Endodermal cell (in vitro differentiated cells): Measurements from ENCODE around the gene NRP1. TPM values are rescaled to one million over a fixed set of nuclear protein-coding genes. Genes with fewer than 3 reads are reported as not detected.

ENCODE experiments used
- DNase-seq: peaks from one replicate; pipeline ENCODE4 v3.0.0-alpha.2; 2017
- H3K27ac ChIP-seq: 2 replicates; pipeline ENCODE4 v1.5.1; 2013; ENCODE audit warnings: mild to moderate bottlenecking, low read depth, low read length, moderate library complexity
- H3K27me3 ChIP-seq: 2 replicates; pipeline ENCODE4 v1.6.1; 2013; ENCODE audit warnings: mild to moderate bottlenecking, low read length, moderate library complexity; ENCODE audit not compliant: insufficient read depth, control insufficient read depth, poor library complexity, severe bottlenecking
- H3K36me3 ChIP-seq: 2 replicates; pipeline ENCODE4 v1.7.0; 2013; ENCODE audit warnings: mild to moderate bottlenecking, low read length, moderate library complexity; ENCODE audit not compliant: control insufficient read depth, insufficient read depth
- H3K4me1 ChIP-seq: one replicate; pipeline ENCODE4 v1.7.0; 2013; ENCODE audit warnings: low read length; ENCODE audit not compliant: control insufficient read depth, insufficient read depth
- H3K4me3 ChIP-seq: 2 replicates; pipeline ENCODE4 v1.5.1; 2013; ENCODE audit warnings: mild to moderate bottlenecking, low read length, moderate library complexity
- H3K9ac ChIP-seq: 2 replicates; pipeline ENCODE4 v1.6.1; 2013; ENCODE audit warnings: mild to moderate bottlenecking, low read length, moderate library complexity; ENCODE audit not compliant: poor library complexity, severe bottlenecking; ENCODE audit errors: extremely low read depth
- H3K9me3 ChIP-seq: 2 replicates; pipeline ENCODE4 v1.6.1; 2013; ENCODE audit warnings: mild to moderate bottlenecking, low read length, moderate library complexity; ENCODE audit not compliant: control insufficient read depth
- H3K27ac Mint-ChIP-seq: 2 replicates; pipeline ENCODE4 v1.8.0; 2020; ENCODE audit warnings: mixed read lengths
- H3K27me3 Mint-ChIP-seq: 2 replicates; pipeline ENCODE4 v1.8.0; 2021; ENCODE audit warnings: mild to moderate bottlenecking, mixed read lengths; ENCODE audit not compliant: insufficient read depth
- H3K36me3 Mint-ChIP-seq: 2 replicates; pipeline ENCODE4 v1.8.0; 2020; ENCODE audit warnings: low read depth, mixed read lengths
- H3K4me1 Mint-ChIP-seq: 2 replicates; pipeline ENCODE4 v1.8.0; 2020; ENCODE audit warnings: mixed read lengths
- H3K4me3 Mint-ChIP-seq: 2 replicates; pipeline ENCODE4 v1.8.0; 2020; ENCODE audit warnings: mild to moderate bottlenecking, moderate library complexity, mixed read lengths
- H3K9me3 Mint-ChIP-seq: 2 replicates; pipeline ENCODE4 v1.8.0; 2020; ENCODE audit warnings: mild to moderate bottlenecking, mixed read lengths
- WGBS, 2 experiments: methylation state at CpG; one replicate each; pipeline versions ENCODE4 v1.1.5 to v1.1.7; 2013; ENCODE audit warnings: missing lambda C conversion rate in 2 of 2, mixed read lengths in 1 of 2; ENCODE audit not compliant: insufficient coverage in 1 of 2, insufficient read length in 1 of 2; 5-methylcytosine and 5-hydroxymethylcytosine counted together
- total RNA-seq, 2 donors: library from RNA; stranded (reverse); fragmentation: NEBNext Ultra II Directional in 1 of 2; extraction: Animal tissue kit (Norgen Biotek cat#: 25700) in 1 of 2; gene quantifications; 2 replicates in 1 of 2; 3 replicates in 1 of 2; pipeline ENCODE4 v1.2.1, GENCODE V29; 2021
- TF ChIP-seq, protein P1 (sequence below): fragments of 200-600 bp; sonication (generic); conservative IDR thresholded peaks from 2 replicates; pipeline ENCODE4 v1.5.0; 2021; ENCODE audit warnings: antibody characterized with exemption, mild to moderate bottlenecking

The NRP1 gene
- total RNA-seq, 2 donors from 2014 or later = 20.7 to 30.6 TPM

DNA sequence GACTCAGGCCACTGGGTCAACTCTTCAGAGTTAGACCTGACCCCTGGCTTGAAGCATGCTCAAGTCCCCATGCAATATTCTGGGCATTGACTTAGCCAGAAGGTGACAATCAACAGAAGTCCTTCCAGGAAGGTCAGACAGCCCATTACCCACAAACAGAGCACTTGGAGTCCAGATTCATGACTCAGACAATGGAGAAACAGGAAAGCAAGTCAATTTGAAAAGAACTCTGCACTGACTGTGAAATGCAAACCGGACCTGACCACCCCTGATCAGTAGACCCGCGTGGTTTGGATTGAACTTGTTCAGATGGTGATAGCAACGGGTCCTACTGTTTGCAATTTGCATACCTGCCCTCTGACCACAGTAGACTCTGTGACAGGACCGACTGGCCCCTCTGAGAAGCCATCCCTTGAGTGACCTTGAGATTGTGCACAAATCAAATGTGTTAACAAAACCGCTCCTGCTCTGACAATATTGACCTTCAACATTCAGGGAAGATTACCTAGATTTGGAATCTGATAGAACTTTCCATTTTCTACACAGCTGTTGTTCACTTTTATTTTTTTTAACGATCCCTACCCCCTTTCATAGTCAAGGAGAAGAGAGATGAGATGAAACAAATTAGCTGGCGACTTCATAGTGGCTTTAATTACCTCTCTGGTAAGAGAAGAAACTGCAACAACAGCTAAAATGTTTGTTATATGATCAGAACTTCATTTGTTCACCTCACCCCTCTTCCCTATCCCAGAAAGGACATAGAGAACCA lies 138.7 kb downstream of the NRP1 start:
- Mint-ChIP-seq H3K4me1 (peaks cover 32% of the 10 kb centered on the region), H3K36me3 (peaks cover 4% of the 10 kb centered on the region), H3K27me3 (peaks cover 2% of the 10 kb centered on the region), H3K9me3 (no peaks in the 10 kb centered on the region), H3K4me3 (no peak overlapping the region), H3K27ac (no peak overlapping the region)
- peaks cover 54% of the 10 kb centered on the region for H3K36me3 ChIP-seq
- H3K9ac ChIP-seq = no peak overlapping the region
- WGBS, 2 experiments = 93 to 94% methylated on average over 5 to 8 of the region's 8 CpGs
- H3K4me3 ChIP-seq = no peak overlapping the region
- H3K9me3 ChIP-seq = no peaks in the 10 kb centered on the region
- TF ChIP-seq, protein P1, sequence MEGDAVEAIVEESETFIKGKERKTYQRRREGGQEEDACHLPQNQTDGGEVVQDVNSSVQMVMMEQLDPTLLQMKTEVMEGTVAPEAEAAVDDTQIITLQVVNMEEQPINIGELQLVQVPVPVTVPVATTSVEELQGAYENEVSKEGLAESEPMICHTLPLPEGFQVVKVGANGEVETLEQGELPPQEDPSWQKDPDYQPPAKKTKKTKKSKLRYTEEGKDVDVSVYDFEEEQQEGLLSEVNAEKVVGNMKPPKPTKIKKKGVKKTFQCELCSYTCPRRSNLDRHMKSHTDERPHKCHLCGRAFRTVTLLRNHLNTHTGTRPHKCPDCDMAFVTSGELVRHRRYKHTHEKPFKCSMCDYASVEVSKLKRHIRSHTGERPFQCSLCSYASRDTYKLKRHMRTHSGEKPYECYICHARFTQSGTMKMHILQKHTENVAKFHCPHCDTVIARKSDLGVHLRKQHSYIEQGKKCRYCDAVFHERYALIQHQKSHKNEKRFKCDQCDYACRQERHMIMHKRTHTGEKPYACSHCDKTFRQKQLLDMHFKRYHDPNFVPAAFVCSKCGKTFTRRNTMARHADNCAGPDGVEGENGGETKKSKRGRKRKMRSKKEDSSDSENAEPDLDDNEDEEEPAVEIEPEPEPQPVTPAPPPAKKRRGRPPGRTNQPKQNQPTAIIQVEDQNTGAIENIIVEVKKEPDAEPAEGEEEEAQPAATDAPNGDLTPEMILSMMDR = no peak
- no peaks in the 10 kb centered on the region for H3K4me1 ChIP-seq
- H3K27me3 ChIP-seq = no peaks in the 10 kb centered on the region
- H3K27ac ChIP-seq = no peak overlapping the region
- no peak for DNase-seq

GRCh38 chr10:33193701-33194521 lies 140.6 kb downstream of the NRP1 start:
- no peak overlapping the region for H3K4me3 ChIP-seq
- DNase-seq = no peak
- H3K36me3 ChIP-seq = peaks cover 44% of the 10 kb centered on the region
- no peaks in the 10 kb centered on the region for H3K4me1 ChIP-seq
- WGBS, 2 experiments = 89 to 100% methylated on average over 3 to 6 of the region's 6 CpGs
- Mint-ChIP-seq H3K4me1 (peaks cover 39% of the 10 kb centered on the region), H3K4me3 (no peak overlapping the region), H3K9me3 (no peaks in the 10 kb centered on the region), H3K27ac (no peak overlapping the region), H3K36me3 (peaks cover 4% of the 10 kb centered on the region), H3K27me3 (peaks cover 15% of the 10 kb centered on the region)
- H3K9ac ChIP-seq = no peak overlapping the region
- H3K9me3 ChIP-seq = no peaks in the 10 kb centered on the region
- TF ChIP-seq, protein P1 = peak; percentile 26
- H3K27me3 ChIP-seq = peaks cover 7% of the 10 kb centered on the region
- H3K27ac ChIP-seq = no peak overlapping the region

GRCh38 chr10:33193057-33193700 lies 141.3 kb downstream of the NRP1 start:
- H3K4me3 ChIP-seq = no peak overlapping the region
- Mint-ChIP-seq H3K9me3 (no peaks in the 10 kb centered on the region), H3K27ac (no peak overlapping the region), H3K4me1 (peaks cover 36% of the 10 kb centered on the region), H3K27me3 (peaks cover 21% of the 10 kb centered on the region), H3K36me3 (peaks cover 4% of the 10 kb centered on the region), H3K4me3 (no peak overlapping the region)
- TF ChIP-seq, protein P1 = peak; percentile 89
- no peaks in the 10 kb centered on the region for H3K9me3 ChIP-seq
- peaks cover 11% of the 10 kb centered on the region for H3K27me3 ChIP-seq
- H3K4me1 ChIP-seq = no peaks in the 10 kb centered on the region
- DNase-seq = peak; percentile 89
- peaks cover 38% of the 10 kb centered on the region for H3K36me3 ChIP-seq
- H3K9ac ChIP-seq = no peak overlapping the region
- no peak overlapping the region for H3K27ac ChIP-seq
- 35 to 37% methylated on average over 7 to 12 of the region's 12 CpGs for WGBS, 2 experiments
